ENCODE results near the gene TRIO.

TRIO gene

DNA sequence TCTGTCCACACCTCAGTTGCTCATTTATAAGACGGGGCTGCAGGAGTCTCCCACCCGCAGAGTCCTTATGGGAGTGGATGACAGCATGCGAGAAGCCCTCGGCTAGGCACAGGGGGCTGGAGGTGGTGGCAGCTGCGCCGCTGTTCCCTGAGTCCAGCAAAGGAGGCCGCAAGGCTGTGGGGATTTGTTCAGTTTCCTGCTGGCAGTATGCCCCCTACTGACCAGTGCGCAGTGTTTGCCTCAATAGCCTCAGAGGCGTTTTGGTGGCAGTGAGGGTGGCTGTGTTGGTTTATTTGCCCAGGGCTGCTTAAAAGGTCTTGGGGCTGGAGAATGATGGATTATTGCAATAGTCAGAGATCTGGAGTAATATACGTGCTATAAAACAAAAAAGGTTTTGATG is 262.1 kb downstream of the TRIO start:
- DNase-seq: no peak

DNA sequence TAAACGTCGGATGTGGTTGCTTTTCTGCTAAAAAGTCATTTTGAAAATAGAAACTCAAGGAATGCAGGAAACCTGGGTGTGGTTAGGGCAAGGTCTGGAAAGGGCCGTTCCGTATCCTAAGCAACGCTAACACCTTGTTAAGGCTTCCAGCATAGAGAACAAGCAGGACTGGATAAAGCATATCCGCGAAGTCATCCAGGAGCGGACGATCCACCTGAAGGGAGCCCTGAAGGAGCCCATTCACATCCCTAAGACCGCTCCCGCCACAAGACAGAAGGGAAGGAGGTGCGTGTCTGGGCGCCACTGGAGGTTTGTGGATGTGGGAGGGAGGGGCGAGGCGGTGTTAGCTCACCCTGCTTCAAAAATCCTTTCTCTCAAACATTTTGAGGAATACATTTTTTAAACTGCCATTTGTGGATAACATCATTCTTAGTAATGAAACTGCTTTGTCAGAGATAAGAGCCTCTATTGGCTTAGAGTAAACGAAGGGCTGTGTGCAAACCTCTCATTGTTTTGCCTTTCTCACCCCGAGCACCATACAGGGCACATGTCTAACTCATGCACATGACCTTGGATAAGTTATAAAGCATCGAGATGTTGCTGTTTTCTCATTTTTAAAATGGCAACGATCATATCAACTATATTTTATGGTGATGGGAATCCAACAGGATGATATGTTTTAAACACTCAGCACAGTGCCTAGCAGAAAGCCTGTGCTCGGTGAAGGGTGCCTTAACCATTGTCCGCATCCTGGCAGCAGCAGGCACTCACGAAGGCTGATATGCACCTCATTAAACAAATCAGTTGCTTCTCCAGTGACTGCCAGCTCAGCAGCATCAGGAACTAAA is 262.8 kb downstream of the TRIO start:
- no peak for DNase-seq

DNA sequence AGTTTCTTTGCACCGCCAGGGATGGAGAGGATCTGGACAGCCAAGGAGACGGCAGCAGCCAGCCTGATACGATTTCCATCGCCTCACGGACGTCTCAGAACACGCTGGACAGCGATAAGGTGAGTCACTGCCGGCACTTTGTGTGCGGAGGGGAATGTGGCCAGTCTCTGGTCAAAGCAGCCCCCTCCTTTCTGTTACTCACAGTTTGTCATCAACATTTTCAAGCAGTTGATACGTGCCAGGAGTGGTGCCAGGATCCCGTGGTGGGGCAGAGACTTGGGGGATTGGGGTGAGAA is 263.4 kb downstream of the TRIO start:
- no peak for DNase-seq

DNA sequence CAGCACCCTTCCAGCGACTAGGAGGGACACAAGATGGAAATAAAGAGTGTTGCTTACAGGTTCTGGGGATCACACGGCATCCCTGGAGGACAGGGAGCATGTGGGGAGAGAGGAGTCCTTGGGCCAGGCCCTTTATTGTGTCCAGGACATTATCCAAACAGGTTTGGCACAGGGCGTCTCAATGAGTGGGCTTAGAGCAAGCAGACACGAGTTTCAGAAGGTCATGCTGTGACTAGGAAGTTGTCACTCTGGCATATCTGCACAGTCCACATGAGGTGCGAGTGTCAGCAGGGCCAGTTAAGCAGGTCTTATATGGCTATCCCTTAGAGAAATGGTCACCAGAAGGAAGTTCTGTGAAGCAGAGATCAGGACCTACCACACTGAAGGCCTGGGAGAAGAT is 263.9 kb downstream of the TRIO start:
- DNase-seq: no peak

DNA sequence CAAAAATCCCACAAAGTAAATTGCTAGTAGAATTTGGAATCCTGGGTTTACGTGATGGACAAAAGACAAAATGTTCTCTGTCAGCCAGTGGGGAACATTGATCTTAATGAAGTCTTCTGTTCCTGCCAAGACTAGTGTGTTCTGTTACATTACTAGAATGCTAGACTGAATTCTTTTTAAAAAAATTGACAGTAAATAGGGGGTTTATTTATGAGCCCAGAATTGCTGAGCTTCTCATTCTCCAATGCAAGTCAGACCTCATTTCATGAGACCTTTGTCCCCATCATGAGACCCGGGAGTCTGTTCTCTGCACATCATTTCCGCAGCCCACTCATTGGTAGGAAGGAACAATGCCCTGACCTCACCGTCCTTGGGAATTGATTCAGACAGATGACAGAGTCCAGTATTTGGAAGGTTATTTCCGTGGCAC is 264.6 kb downstream of the TRIO start:
- no peak for DNase-seq

DNA sequence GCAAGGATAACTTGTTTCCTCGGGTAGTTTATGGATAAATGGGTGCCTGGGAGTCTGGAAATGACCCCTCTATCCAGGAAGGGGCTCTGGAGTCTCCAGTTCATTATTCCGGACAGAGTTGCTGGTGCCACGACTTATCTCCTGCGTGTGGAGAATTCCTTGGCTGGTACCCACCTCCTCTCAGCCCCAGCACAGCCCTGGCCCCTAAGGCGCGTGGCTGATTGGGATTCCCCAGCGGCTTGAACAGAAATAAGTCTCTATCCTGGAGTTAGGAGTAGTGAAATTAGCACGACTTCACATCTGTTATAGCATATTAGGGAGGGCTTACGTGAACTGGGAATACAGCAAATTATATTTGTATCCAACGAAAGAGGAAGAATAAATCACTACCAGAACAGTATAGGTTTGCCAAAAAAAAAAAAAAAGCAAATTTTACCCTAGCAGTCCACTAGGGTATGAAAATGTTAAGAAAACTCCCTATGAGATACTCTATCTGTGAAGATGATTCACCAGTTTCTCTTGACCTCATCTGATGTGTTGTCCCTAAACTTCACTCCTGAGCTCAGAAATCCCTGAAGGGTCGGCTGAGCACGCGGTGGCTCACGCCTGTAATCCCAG is 265.9 kb downstream of the TRIO start:
- no peak for DNase-seq

DNA sequence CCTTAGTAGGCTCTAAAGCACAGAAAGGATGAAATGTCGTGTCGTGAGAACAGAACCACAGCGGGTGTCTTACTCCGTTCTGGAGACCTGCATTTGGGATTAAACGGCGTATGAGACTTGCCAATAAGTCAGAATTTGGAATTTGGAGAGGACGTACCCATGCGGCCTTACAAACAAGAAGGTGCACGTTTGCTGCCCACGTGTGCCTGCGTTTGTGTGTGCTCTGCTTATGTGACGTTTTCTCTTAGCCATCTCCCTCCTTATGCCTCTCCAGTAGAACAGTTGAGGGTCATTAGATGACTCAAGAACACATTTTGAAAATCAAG is 266.9 kb downstream of the TRIO start:
- DNase-seq: no peak

DNA sequence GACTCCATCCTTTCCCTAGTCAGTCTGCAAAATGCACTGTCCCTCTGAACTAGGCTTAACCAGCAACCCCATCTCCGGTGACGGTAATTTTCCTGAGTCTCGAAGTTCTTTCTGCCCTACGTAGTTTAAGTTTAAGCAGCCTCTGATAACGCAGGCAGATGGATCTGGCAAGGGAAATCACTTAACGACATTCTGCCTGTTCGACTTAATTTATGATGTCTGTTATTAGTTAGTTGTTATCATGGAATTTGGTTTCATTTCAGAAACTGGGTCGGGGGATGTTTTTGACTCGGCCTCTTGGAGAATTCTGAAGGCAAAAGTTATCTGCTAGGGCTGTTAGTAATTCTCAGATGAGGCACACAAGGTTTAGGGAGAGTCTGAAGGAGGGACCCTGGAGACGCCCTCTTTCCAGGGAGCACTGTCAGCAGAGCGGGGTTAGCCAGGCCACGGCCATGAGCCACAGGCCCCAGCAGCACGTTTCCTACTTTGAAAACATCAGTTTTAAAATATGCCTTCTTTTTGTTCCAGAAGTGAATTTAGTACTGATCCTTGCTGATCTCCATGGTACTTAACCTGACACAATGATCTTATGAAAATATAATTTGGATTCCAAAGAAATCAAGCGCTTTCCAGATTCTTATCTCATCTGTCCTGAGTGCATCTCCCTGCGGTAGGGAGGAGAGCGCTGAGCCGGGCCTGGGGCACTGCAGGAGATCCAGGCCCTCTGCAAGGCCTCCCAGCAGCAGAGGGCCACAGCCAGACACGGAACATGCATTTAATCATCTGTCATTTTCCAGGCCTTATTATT is 267.5 kb downstream of the TRIO start:
- DNase-seq: no peak

DNA sequence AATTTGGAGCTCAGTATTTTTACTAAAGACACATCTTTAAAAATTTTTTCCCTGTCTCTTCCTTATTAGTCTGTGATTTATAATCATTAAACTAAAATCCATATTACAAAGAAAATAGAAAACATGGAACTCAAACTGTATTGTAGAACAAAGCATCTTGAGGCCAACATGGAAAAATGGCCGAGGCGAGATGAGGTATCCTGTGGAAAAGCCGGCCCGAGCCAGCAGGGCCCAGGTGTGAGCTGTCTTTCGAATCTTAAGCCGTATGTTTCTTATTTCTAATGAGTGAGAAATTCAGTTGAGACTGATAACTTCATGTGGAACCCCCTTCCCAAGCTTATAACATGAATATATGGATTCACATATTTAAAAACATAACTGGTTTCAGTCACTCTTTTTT is 268.1 kb downstream of the TRIO start:
- DNase-seq: no peak

DNA sequence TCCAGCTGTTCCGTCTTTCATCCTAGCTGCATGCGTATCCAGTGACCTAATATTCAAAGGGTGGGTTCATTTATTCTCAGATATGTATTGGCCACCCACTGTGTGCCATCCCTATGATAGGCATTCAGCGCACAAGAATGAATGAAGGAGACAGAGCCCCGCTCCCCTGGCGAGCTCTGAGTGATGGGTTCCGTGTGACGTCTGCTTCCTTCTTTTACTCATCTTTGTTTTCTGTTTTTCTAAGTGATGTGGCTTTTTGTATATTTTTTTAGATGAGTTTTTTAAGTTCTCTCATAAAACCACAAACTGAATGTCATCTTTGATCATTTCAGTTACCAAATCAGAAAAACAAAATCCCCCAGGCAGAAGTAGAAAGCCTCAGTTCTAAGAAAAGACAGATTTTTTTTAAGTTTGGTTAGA is 270.2 kb downstream of the TRIO start:
- peak; percentile 17 to 47 for DNase-seq

DNA sequence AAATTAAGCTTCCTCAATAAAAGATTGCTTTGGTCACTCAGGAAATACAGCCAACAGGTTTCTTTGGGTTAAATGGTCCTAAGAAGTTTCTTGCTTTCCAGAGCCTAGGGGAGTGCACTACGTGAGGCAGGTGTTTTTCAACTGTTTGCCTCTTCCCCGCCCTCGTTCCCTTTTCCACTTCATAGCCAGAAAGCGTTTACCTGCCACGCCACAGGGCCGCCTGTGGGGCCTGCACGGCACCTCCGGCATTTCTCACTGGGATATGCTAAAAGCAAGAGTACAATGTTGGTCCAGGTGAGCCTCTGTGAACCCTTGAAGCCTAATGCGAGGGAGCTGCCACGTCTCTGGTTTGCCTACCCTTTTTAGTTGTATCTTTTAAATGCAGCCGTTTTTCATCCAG is 270.9 kb downstream of the TRIO start:
- peak in 1 of 2 donors; percentile 9 for DNase-seq

DNA sequence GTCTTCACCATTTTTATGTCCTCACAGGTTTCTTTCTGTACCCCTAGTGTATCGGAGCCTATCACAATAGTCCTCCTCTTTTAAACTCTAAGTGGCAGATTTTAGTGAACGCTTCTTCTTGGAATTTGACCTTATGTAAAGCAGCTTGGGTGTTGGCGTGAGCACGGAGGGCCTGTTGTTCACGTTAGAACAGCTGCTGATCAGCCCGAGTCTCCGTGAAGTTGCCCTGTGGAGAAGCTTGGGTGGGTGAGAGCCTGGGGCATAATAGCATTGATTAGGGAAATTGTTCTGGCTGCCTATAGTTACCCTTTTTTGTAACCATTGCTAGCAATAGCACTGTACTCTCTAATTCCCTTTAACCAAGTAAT is 271.5 kb downstream of the TRIO start:
- no peak for DNase-seq

DNA sequence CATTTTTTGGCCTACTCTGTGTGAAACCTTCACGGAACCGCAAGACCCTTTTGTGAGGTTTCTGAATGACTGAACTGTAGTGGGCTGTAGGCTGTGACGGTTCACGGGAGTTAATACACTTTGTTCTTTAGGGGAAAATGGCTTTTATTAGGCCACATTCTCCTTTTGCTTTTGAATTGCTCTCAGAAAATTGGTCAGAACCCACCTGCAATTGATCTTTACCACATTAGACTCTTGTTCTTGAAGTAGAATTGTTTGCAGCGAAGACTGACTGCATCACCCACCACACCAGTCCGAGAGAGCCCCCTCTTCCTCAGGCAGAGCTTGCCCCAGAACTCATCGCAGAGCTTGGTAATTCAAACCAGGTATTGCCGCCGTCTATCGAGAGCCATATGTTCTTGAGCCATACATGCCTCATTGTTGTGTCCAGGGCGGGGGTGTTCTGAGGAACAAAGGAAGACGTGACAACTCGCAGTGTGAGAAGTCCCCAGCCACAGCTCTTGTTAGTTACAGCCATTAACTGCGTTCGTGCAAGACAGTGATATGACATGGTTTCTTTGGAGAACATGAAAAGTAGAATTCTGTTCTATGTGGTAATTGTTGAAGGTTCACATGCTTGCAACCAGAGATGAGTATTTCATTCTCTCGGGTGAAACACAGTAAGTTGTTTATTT is 272.0 kb downstream of the TRIO start:
- no peak for DNase-seq

DNA sequence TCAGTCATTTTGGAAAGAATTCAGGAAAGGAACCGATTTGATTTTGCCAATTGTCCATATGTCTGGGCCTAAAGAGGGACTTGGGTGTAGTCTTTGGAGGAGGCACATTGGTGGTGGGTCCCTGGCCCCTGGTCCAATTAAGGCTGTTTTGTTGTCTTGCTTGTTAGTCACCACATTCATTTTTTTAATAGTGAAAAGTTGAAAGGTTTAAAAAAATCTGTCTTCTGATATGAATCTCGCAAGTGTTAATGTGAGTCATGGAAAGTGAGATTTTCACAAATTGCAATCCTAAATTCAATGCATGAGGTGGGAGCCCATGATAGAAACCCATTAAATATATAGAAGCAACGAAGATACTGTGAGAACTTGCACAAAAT is 272.5 kb downstream of the TRIO start:
- DNase-seq: no peak

DNA sequence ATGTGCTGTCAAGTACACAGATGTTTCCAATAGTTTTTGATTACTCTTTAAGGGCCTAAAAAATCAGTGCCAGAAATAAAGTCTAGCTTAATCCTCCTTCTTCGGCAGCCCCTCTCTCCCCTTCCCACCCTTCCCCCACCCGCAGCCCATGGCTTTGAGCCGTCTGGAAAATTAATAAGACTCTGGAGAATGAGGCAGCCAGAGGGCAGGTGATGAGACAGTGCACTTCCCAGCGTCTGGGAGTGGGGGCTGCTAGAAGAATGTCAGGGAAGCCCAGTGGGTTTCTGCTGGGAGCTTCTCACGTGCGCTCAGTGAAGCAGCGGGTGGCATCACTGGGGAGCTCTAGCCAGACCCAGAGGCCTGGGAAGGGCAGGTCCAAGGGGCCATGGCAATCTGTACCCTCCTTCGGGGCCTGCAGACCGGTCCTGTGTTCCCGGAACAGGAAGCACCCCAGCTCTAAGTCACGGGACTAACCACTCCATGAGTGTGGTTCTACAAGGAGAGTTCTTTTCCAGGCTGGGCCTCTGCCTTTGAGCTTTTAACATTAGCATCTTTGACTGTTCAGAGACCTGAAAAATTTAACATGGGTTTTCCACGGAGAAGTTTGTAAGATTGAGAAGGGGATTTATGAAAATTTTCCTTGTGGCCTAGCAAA is 273.6 kb downstream of the TRIO start:
- no peak for DNase-seq

DNA sequence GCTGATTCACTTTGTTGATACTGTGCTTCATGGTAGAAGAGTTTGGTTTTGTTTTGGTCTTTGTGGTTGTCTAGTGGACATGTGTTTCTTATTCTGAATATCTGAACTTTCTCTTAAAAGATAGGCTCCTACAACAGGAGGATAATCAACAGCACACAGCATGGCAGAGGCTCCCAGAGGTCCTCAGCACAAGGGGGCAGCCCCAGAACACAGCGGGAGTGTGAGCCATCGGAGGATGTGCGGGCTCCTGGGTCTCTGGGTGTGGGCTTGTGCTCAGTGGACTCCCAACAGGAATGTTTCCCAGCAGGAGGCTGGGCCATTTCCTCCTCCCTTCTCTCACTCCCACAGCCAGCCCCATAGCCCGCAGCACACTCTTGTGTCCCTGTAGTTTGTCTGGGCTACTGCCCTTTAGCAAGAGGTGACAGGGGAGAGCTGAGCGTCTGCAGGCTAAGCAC is 274.2 kb downstream of the TRIO start:
- DNase-seq: no peak

DNA sequence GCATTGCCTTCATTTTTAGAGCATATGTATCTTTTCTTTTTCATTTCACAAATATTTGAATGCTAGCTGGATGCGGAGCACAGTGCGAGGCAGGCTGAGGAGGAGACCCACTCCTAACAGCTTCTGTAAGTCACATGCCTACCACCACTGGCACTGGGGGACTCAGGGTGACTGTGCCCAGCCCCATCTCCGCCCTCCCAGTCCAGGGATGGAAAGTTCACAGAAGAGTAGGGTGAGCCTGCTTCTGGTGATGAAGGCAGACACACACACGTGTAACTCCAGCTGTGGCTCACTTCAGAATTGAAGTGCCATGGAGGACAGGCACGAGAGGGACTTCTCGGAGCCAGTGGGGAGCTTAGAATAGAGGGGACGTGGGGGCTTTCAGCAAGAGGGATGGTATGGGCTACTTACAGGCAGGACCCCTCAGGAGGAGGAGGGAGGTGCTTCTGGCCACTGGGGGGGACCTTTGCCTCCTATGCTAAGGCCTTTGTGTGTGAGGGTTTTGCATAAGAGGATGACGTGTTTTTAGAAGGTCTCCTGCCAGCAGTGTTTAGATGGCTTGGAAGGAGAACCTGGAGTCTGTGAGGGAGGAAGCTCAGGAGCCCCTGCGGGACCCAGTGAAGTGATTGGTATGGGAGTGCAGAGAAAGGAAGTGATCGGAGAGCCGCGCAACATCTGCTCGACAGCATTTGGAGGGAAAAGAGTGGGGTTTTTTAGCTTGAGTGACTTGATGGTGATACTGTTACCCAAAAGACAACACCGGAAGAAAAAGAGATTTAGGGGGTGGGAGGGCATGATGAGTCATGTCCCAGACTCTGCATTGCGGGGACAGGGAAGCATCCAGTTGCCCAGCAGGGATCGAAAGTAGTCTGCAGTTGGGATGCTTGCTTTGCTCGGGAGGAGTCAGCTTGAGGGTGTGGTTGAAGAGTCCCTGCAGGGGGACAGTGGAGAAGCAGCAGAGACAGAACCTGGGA is 274.9 kb downstream of the TRIO start:
- no peak for DNase-seq

DNA sequence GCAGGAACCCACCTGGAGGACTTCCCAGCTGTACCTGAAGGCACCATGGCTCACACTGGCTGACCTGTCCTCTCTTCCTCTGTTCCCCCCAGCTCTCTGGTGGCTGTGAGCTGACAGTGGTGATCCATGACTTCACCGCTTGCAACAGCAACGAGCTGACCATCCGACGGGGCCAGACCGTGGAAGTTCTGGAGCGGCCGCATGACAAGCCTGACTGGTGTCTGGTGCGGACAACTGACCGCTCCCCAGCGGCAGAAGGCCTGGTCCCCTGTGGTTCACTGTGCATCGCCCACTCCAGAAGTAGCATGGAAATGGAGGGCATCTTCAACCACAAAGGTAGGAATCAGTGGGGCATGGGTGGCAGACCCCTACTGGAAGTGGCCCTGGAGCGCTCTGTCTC is 276.5 kb downstream of the TRIO start:
- no peak for DNase-seq

DNA sequence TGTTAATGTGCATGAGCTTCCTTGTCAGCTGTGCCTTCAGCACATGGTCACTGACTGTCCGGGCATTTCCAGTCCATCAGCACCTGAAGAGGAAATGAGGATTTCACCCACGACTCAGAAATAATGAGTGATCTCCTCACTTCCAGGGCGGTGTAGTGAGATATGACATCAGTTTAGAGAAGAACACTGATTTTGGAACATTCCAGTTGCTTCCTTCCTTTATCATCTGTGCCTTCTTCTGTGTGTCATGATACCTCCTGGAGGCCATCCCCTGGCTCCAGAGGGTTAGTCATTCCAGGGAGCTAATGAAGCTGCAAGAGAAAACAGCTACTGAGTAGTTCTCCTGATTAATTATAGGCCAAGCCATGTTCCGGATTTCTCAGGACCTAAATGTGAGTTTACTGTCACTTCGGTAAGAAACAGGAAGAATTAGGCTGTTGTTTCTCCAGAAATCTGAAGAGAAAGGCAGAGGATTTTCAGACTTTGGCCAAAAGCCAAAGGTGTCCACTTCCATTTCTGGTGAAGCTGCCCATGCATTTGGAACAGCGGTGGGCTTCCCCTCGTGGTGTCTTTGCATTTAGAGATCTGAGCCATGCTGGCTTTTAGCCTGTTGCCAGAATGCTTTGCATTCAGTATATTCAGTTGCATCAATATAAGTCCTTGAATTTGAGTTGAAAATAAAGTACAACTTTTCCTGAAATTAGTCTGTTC is 277.1 kb downstream of the TRIO start:
- DNase-seq: no peak

DNA sequence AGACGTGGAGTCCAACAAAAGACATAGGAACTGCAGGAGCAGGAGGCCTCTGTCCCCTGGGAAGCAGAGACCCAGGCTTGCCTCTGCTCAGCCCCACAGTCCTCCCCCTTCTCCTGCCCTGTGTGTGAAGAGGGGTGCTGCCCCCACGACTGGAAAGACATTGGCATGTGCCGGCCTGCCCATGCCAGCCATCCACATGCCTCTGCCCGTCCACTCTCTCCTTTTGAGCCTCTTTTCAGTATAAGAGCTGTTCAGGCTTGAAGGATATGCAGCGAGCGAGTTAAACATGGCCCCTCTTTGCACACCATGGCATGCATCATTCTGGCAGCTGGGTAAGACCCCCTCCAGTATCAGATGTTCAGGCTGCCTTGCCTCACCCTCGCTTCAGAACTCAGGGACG is 278.7 kb downstream of the TRIO start:
- no peak for DNase-seq

DNA sequence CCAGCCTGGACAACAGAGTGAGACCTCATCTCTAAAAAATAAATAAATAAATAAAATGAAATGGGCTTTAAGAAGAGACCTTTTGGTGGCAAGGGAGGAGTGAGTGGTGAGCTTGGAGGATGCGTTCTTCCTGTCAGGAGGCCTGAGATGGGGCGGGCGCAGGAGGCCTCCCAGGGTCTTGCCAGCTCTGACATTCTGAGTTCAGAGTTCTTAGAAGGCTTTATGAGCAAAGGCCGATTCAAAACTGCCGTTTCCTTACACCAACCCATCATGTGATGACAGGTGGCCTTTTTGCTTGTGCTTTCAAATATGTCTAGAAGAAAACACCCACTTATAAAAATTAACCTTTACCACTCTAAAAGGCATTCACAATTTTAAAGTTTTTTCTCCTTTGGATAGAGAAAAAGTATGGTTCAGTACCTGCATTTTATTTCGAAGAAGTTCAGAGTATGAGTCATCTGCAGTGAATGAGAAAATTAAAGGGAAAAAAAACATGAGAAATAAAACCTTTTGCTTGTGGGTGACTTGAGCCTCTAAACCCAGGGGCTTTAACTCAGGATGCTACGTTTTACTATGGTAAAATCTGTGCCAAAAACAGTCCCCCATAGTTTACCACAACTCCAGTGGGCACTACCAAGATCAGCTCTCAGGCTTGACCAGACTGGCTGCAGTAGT is 281.0 kb downstream of the TRIO start:
- no peak for DNase-seq

Measured in activated CD4-positive, alpha-beta T cell treated with anti-CD3 and anti-CD28 coated beads for 4 hours (primary cell).